Upper lobe of right lung (tissue), 1 donor: ENCODE results near the gene PLXNA1. TPM values are rescaled to one million over a fixed set of nuclear protein-coding genes. Genes with fewer than 3 reads are reported as not detected.

ENCODE experiments used
- ATAC-seq: fragments of 200-7000 bp; cut with Tn5 transposase; one replicate; pipeline ENCODE4 v1.9.1; 2020; ENCODE audit warnings: mild to moderate bottlenecking, moderate library complexity
- DNase-seq: peaks from one replicate; pipeline ENCODE4 v3.0.0-alpha.2; 2020
- H3K27ac ChIP-seq: fragments of 200-600 bp; one replicate; pipeline ENCODE4 v1.8.0; 2022
- H3K27me3 ChIP-seq: fragments of 200-600 bp; one replicate; pipeline ENCODE4 v1.8.0; 2022; ENCODE audit warnings: mild to moderate bottlenecking
- H3K36me3 ChIP-seq: fragments of 200-600 bp; one replicate; pipeline ENCODE4 v1.8.0; 2022
- H3K4me1 ChIP-seq: fragments of 200-600 bp; one replicate; pipeline ENCODE4 v1.8.0; 2022
- H3K4me3 ChIP-seq: fragments of 200-600 bp; one replicate; pipeline ENCODE4 v1.8.0; 2022; ENCODE audit warnings: mild to moderate bottlenecking
- H3K9me3 ChIP-seq: fragments of 200-600 bp; one replicate; pipeline ENCODE4 v1.8.0; 2022
- intact Hi-C: fragments of 100-400 bp; cut with DNase I; formaldehyde crosslinking; loops from one replicate; pipeline ENCODE4 v1.11.0; 2022
- total RNA-seq: library from RNA; stranded (reverse); fragmentation: NEBNext Ultra II Directional; extraction: Animal tissue kit (Norgen Biotek cat#: 25700); gene quantifications from one replicate; pipeline ENCODE4 v1.2.1, GENCODE V29; 2021
- TF ChIP-seq, protein P1 (sequence below): fragments of 200-600 bp; IDR thresholded peaks from one replicate; pipeline ENCODE4 v1.8.0; 2022; ENCODE audit warnings: antibody characterized with exemption
- donor health status: DM: no; HTN: yes; CAD: no; lungs with severe emphysema.

The PLXNA1 gene
- total RNA-seq, 1 donor from 2014 or later = 53.5 TPM

DNA sequence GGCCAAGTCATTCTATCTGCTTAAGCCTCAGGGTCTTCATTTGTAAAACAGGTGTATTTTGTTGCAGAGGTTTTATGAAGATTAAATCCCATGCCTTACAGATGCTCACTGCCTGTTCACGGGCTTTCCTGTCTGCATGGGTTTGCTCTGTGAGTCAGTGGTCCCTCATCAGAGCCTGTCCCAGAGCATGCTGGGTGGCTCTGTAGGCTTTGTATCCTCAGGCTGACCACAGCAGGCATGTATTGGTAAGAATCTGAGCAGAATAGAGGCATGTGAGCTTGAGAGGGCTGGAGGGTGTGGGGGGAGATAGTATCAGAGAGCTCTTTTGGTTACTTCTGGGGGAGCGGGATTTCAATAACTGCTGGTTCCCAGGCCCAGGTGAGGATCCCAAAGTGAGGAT, 45.4 kb upstream of the PLXNA1 start:
- no peak overlapping the region for H3K4me3 ChIP-seq
- no peaks in the 10 kb centered on the region for H3K9me3 ChIP-seq
- no peak for ATAC-seq
- intact Hi-C loops = no loop called here
- H3K27ac ChIP-seq = no peak overlapping the region
- peaks cover 2% of the 10 kb centered on the region for H3K4me1 ChIP-seq
- H3K36me3 ChIP-seq = no peaks in the 10 kb centered on the region
- no peak for DNase-seq
- TF ChIP-seq, protein P1, sequence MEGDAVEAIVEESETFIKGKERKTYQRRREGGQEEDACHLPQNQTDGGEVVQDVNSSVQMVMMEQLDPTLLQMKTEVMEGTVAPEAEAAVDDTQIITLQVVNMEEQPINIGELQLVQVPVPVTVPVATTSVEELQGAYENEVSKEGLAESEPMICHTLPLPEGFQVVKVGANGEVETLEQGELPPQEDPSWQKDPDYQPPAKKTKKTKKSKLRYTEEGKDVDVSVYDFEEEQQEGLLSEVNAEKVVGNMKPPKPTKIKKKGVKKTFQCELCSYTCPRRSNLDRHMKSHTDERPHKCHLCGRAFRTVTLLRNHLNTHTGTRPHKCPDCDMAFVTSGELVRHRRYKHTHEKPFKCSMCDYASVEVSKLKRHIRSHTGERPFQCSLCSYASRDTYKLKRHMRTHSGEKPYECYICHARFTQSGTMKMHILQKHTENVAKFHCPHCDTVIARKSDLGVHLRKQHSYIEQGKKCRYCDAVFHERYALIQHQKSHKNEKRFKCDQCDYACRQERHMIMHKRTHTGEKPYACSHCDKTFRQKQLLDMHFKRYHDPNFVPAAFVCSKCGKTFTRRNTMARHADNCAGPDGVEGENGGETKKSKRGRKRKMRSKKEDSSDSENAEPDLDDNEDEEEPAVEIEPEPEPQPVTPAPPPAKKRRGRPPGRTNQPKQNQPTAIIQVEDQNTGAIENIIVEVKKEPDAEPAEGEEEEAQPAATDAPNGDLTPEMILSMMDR = no peak
- no peaks in the 10 kb centered on the region for H3K27me3 ChIP-seq

DNA sequence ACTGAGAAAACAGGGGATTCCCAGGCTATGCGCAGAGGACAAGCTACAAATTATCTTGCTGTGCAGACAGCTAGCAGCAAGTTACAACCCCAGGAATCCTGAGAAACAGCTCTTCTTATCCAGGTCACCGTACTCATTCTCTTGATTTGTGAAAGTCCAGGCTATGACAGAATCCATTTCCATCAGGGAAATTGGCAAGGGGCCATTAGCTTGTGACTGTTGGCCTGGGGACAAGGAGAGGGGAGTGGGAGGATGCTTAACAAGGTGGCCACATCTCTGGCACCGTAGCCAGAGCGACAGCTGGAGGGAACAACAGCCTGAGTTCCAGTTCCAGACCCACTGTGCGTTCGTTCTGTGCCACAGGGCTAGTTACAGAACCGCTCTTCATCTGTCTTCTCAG, 44.9 kb upstream of the PLXNA1 start:
- no peaks in the 10 kb centered on the region for H3K4me1 ChIP-seq
- H3K4me3 ChIP-seq = no peak overlapping the region
- intact Hi-C loops = no loop called here
- TF ChIP-seq, protein P1 = no peak
- H3K36me3 ChIP-seq = no peaks in the 10 kb centered on the region
- no peaks in the 10 kb centered on the region for H3K27me3 ChIP-seq
- ATAC-seq (no peak), DNase-seq (no peak)
- no peak overlapping the region for H3K27ac ChIP-seq
- H3K9me3 ChIP-seq = no peaks in the 10 kb centered on the region

DNA sequence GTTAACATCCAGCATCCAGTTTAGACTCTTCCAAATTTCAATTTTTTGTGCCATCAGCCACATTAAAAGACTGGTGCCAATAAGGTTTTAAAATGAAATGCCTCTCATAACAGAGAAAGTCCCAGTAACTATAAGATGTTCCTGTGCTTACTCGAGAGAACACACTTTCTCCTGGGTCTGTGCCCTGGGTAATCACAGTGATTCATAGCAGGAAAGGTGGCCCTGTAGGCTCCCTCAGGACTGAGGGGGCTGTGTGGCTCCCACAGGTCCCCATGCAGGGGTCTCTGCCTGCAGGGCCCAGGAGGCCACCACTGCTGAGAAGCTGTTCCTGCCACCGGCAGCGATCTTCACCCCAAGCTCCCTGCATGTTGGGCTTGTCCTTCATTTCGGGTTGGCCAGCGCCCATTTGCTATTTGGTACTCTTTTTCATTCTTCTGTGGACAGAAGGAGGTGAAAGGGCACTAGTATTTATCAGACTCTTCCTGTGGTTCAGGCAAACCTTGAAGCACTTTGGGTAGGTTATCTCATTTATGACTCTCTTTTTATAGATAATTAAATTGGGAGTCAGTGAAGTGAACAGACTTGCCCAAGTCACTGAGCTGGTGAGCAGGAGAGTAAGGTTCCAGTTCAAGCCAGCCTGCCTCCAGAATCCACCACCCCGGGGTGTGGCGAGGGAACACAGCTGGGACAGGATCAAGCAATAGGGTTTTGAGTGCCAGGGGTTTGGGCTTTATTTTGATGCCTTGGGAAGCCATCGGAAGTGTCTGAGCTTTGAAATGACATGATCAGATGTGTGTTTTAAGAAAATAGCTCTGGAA, 44.2 kb upstream of the PLXNA1 start:
- H3K36me3 ChIP-seq = no peaks in the 10 kb centered on the region
- intact Hi-C loops = no loop called here
- no peaks in the 10 kb centered on the region for H3K4me1 ChIP-seq
- DNase-seq = no peak
- ATAC-seq = no peak
- no peak overlapping the region for H3K4me3 ChIP-seq
- TF ChIP-seq, protein P1 = no peak
- no peaks in the 10 kb centered on the region for H3K9me3 ChIP-seq
- no peaks in the 10 kb centered on the region for H3K27me3 ChIP-seq
- no peak overlapping the region for H3K27ac ChIP-seq

DNA sequence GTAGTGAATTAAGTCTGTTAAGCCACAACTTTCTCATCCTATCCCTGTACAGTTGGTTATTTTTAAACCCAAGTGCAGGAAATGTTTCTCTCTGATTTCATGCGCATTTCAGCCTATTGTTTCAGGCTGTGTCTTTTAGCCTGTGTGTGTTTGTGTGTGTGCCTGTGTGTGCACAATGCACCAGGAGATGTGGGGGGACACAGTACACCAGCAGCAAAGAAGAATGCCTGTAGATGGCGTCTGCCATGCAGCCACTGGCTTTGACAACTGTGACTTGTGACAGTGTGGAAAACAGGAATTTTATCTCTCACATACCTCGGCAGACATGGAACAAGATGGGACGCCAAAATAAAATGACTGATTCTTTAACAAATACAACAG, 43.6 kb upstream of the PLXNA1 start:
- intact Hi-C loops = no loop called here
- peak; percentile 6 for DNase-seq
- H3K36me3 ChIP-seq = no peaks in the 10 kb centered on the region
- no peaks in the 10 kb centered on the region for H3K4me1 ChIP-seq
- no peak for ATAC-seq
- no peaks in the 10 kb centered on the region for H3K9me3 ChIP-seq
- H3K27ac ChIP-seq = no peak overlapping the region
- TF ChIP-seq, protein P1 = no peak
- H3K27me3 ChIP-seq = no peaks in the 10 kb centered on the region
- H3K4me3 ChIP-seq = no peak overlapping the region

DNA sequence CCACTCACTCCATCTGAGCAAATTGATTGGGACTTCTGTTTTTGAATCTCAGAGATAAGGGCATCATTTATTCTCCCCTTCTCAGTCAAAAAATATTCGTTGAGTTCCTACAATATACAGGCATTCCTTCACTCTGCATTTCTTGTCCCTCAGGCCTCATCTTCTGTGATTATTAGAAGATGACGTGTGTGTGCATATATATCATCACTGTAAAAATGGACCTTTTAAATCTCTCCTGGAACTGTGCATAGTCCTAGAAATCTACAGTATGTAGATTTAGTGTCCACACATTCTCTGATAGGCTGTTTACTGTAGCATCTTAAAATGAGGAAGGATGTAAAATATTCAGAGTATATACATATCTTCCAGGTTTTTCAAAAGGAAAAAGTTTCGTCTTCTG, 43.2 kb upstream of the PLXNA1 start:
- ATAC-seq (no peak), DNase-seq (no peak)
- intact Hi-C loops = no loop called here
- no peaks in the 10 kb centered on the region for H3K36me3 ChIP-seq
- no peaks in the 10 kb centered on the region for H3K9me3 ChIP-seq
- TF ChIP-seq, protein P1 = no peak
- H3K4me1 ChIP-seq = no peaks in the 10 kb centered on the region
- H3K27ac ChIP-seq = no peak overlapping the region
- no peaks in the 10 kb centered on the region for H3K27me3 ChIP-seq
- no peak overlapping the region for H3K4me3 ChIP-seq
